GM10266 (cell line): ENCODE results near the gene MALAT1.
A peak's percentile ranks its signal among the peaks of the same experiment; 100 is the strongest.

Experiments
- DNase-seq: peaks from one replicate; pipeline ENCODE4 v3.0.0; 2012; ENCODE audit errors: extremely low spot score
- TF ChIP-seq, protein P1 (sequence below): IDR thresholded peaks from 2 replicates; pipeline ENCODE4 v1.5.1; 2012; ENCODE audit warnings: mild to moderate bottlenecking, low read depth; ENCODE audit not compliant: control insufficient read depth, insufficient read depth; ENCODE audit errors: missing control alignments

The MALAT1 gene

GRCh38 chr11:65492387-65492636 is 6.5 kb upstream of the MALAT1 start:
- no peak for DNase-seq
- TF ChIP-seq, protein P1, sequence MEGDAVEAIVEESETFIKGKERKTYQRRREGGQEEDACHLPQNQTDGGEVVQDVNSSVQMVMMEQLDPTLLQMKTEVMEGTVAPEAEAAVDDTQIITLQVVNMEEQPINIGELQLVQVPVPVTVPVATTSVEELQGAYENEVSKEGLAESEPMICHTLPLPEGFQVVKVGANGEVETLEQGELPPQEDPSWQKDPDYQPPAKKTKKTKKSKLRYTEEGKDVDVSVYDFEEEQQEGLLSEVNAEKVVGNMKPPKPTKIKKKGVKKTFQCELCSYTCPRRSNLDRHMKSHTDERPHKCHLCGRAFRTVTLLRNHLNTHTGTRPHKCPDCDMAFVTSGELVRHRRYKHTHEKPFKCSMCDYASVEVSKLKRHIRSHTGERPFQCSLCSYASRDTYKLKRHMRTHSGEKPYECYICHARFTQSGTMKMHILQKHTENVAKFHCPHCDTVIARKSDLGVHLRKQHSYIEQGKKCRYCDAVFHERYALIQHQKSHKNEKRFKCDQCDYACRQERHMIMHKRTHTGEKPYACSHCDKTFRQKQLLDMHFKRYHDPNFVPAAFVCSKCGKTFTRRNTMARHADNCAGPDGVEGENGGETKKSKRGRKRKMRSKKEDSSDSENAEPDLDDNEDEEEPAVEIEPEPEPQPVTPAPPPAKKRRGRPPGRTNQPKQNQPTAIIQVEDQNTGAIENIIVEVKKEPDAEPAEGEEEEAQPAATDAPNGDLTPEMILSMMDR = no peak

GRCh38 chr11:65492637-65493366 is 6.0 kb upstream of the MALAT1 start:
- no peak for DNase-seq

DNA sequence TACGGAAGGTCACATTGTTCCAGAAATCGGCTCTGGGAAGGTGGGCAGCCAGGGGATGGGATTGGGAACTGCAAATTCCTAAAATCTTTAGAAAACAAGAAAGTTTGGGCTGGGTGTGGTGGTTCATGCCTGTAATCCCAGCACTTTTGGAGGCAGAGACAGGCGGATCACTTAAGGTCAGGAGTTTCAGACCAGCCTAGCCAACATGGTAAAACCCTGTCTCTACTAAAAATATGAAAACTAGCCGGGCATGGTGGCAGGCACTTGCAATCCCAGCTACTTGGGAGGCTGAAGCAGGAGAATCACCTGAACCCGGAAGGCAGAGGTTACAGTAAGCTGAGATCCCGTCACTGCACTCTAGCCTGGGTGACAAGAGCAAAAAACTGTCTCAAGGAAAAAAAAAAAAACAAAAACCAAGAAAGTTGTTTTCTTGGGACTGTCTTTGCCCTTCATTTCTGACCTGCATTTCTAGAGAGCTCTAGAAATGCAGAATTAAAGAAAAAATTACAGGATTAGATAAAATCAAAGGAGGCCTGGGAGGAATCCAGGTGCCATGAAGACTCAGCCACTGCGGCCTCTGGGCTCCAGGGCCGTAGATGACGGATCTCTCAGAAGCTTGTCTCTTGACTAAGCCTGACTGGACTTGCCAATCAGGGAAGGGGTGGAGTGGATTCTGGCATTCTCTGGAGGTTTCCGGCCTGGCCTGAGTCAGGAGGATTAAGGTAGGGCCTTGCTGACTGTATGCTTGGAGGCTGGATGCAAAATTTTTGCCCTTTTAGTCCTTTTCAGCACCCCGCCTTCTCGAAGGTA is 5.3 kb upstream of the MALAT1 start:
- DNase-seq = no peak
- TF ChIP-seq, protein P1 = no peak

More at GRCh38 chr11:65492637-65493366, 6.0 kb upstream of the MALAT1 start:
- TF ChIP-seq, protein P1 = no peak

DNA sequence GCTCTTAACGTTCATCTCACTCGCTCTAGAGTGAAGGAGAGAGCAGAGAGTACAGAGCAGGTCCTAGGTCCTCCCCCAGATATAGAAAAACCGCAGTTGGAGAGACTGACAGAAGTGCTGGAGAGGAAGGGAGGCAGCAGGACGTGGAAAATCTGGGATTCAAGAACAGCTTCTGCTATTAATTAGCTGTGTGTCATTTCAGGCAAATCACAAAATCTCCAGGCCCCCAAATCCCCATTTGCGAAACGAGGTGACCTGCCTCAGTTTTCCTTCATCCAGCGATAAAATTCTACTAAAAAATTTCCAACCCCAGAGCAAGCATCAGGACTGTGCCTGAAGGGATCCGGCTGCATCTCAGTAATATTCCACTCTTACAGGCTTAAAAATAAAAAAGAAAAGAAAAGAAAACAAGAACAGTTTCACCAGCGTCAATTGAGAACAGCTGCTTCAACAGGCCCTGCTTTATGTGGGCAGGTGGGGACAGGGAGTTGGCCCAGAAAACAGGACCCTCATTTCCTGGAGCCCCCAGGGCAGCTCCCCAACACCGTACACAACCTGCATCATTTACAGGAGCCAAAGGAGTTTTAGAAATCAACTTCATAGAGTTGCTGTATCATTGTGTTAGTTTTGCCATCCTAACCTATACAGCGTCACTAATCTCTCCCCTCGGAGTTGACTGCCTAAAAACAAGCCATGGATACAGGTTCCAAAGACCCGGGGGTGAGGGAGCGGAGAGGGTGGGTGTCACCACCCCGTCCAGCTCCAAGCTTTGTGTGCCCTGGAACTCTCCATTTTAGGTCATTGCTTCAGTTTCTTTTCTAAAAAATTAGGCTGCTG is 2.3 kb upstream of the MALAT1 start:
- no peak for DNase-seq
- TF ChIP-seq, protein P1 = no peak

DNA sequence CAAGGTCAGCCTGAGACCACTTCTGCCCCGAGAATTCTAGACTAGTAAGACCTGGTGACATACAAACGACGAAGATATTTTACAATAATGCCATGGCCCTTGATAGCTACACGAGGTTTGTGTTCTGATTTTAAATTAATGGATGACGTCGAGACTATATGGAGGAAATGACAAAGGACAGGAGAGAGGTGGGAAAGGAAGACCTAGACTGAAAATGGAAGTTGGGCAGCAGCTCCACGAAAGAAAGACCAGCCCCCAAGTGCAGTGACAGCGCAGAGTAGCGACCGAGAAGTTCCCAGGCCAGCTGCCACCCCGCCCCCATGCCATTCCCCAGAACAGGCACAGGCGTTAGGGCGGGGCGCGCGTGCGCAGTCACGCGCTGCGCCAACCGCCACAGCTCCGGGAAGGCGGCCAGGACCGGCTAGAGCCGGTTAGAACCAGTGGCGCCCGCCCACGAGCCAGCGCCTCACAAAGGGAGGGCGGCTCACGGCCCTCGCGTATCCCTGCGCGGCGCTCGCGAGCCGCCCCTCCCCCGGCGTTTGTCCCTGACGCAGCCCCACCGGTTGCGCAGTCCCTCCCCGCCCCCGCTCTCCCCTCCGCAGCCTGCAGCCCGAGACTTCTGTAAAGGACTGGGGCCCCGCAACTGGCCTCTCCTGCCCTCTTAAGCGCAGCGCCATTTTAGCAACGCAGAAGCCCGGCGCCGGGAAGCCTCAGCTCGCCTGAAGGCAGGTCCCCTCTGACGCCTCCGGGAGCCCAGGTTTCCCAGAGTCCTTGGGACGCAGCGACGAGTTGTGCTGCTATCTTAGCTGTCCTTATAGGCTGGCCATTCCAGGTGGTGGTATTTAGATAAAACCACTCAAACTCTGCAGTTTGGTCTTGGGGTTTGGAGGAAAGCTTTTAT is 1.5 kb upstream of the MALAT1 start:
- peak; percentile 86 for DNase-seq
- TF ChIP-seq, protein P1 = no peak

- no peak for DNase-seq
- TF ChIP-seq, protein P1 = no peak
Observed at GRCh38 chr11:65498042-65498726, 661 bp upstream of the MALAT1 start.
